Activated CD4-positive, alpha-beta T cell treated with anti-CD3 and anti-CD28 coated beads, Interleukin-2, Interleukin-6, amounts not matched to agents 100 ng/mL and 50 ng/mL, durations not matched to agents 16 hours and 8 hours (primary cell): ENCODE data around the gene FIG4.
"Not testable (repeated sequence)": the region's sequence is repeated elsewhere in the genome, so short reads cannot be mapped to it uniquely, and the experiment has no call there.

Experiments used
- DNase-seq: peaks from one replicate; pipeline ENCODE4 v3.0.0-alpha.2; 2020

Gene FIG4

GRCh38 chr6:109690737-109691621, at the start of gene FIG4, which contains the start of gene AK9:
FIG4 (plus strand) TSS chr6:109691296; CDS start chr6:109691436, 140 bp downstream.
AK9 (minus strand) TSS chr6:109691202; CDS start chr6:109675745, 15,457 bp downstream.
- DNase-seq: peak; percentile 94

GRCh38 chr6:109644131-109644530, 47.0 kb upstream of the FIG4 start:
- no peak for DNase-seq

- DNase-seq: no peak
These were observed 37.8 kb upstream of the FIG4 start for GRCh38 chr6:109653264-109653663.

- no peak for DNase-seq
These were observed 35.3 kb upstream of the FIG4 start for GRCh38 chr6:109655761-109656262.

- peak; percentile 44 for DNase-seq
These were observed 30.4 kb upstream of the FIG4 start for GRCh38 chr6:109660526-109661320.

GRCh38 chr6:109662192-109662591, 28.9 kb upstream of the FIG4 start:
- no peak for DNase-seq

GRCh38 chr6:109669811-109670210, 21.3 kb upstream of the FIG4 start:
- DNase-seq: no peak

- no peak for DNase-seq
These were observed 19.4 kb upstream of the FIG4 start for GRCh38 chr6:109671733-109672132.

GRCh38 chr6:109672175-109672574, 18.9 kb upstream of the FIG4 start:
- no peak for DNase-seq

GRCh38 chr6:109672839-109673238, 18.3 kb upstream of the FIG4 start:
- DNase-seq: no peak

GRCh38 chr6:109676724-109677123, 14.4 kb upstream of the FIG4 start:
- no peak for DNase-seq

GRCh38 chr6:109678240-109678639, 12.9 kb upstream of the FIG4 start:
- no peak for DNase-seq

GRCh38 chr6:109678661-109679505, 12.2 kb upstream of the FIG4 start:
- not testable (repeated sequence) for DNase-seq

GRCh38 chr6:109686566-109687265, 4.4 kb upstream of the FIG4 start:
- no peak for DNase-seq

- DNase-seq: no peak
These were observed 3.8 kb upstream of the FIG4 start for GRCh38 chr6:109687271-109687761.

- peak; percentile 60 for DNase-seq
These were observed 741 bp upstream of the FIG4 start for GRCh38 chr6:109690373-109690736.

- no peak for DNase-seq
These were observed 2.0 kb downstream of the FIG4 start for GRCh38 chr6:109693111-109693510.

- DNase-seq: peak; percentile 8
These were observed 4.4 kb downstream of the FIG4 start for GRCh38 chr6:109695468-109695867.

- no peak for DNase-seq
These were observed 5.3 kb downstream of the FIG4 start for GRCh38 chr6:109696355-109696754.

- DNase-seq: no peak
These were observed 10.1 kb downstream of the FIG4 start for GRCh38 chr6:109701221-109701620.

- DNase-seq: no peak
These were observed 10.7 kb downstream of the FIG4 start for GRCh38 chr6:109701774-109702173.

- no peak for DNase-seq
These were observed 11.7 kb downstream of the FIG4 start for GRCh38 chr6:109702791-109703190.
